Stimulated activated naive CD8-positive, alpha-beta T cell treated with anti-CD3 and anti-CD28 coated beads, Interleukin-15, Interleukin-2, amounts not matched to agents 100 U/mL and 50 U/mL, for 24 hours (primary cell): ENCODE data around the gene CERS6.
"Not testable (repeated sequence)": the region's sequence is repeated elsewhere in the genome, so short reads cannot be mapped to it uniquely, and the experiment has no call there.

ENCODE experiments used
- ATAC-seq: fragments of 150-1000 bp; cut with Tn5 transposase; one replicate; pipeline ENCODE4 v1.10.0; 2021
- DNase-seq: peaks from one replicate; pipeline ENCODE4 v3.0.0; 2021

Gene CERS6

DNA sequence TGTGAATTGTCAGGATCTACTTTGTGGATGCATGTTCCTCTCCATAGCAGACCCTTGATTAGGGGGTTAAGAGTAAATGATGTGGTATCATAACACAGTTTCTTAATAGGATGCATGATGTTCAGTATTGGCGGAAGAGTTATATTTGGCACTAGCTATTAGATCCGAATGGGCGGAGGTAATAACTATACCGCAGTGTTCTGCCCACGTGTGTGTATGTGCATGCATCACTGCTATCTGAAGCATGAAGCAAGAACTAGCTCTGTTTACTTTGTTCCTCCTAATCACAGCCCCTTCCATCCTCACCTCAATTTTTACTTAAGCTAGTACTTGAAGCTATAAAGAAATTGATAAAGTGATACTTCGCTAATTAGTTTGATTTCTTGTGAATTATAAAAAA lies 186.8 kb downstream of the CERS6 start:
- ATAC-seq (no peak), DNase-seq (no peak)

- ATAC-seq (no peak), DNase-seq (no peak)
Observed at GRCh38 chr2:168643979-168644378, 187.9 kb downstream of the CERS6 start.

GRCh38 chr2:168645696-168646338 lies 189.7 kb downstream of the CERS6 start:
- no peak for ATAC-seq
- DNase-seq, result no peak

GRCh38 chr2:168649105-168649504 lies 193.0 kb downstream of the CERS6 start:
- ATAC-seq (no peak), DNase-seq (no peak)

DNA sequence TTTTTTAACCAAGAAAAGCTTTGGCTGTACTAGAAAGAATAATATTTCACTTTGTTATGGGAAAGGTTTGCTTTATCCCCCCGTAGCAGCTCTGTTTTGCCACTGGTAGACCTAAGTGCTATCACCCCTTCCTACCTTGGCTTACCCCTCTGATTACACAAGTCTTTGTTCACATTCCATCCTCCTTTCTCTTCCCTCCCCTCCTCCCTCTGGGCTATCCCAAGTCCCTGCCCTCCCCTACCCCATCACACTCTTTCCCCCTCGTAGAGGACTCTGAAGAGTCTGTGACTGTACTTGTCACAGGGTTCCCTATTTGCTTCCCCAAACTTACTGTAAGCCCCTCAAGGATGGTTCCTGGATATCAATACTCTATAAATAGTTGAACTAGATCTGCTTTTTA lies 193.5 kb downstream of the CERS6 start:
- DNase-seq, result no peak
- no peak for ATAC-seq

DNA sequence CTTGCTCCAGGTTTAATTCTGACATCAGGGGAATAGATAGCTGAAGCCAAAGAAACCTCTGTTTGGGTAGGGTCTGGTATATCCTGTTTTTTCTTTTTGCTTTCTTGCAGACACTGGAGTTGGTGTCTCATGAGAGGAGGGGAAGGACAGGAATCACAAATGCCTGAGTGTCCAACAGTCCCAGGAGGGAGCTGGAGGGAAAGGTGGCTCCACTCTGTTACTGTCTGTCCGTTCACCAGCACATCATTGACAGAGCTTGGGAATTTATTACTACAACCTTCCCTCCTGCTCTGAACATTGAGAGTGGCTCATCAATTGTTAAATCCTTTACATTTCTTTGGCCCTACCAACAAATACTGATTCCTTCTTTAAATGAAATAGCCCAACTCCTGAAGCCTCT lies 194.1 kb downstream of the CERS6 start:
- DNase-seq (no peak), ATAC-seq (no peak)

DNA sequence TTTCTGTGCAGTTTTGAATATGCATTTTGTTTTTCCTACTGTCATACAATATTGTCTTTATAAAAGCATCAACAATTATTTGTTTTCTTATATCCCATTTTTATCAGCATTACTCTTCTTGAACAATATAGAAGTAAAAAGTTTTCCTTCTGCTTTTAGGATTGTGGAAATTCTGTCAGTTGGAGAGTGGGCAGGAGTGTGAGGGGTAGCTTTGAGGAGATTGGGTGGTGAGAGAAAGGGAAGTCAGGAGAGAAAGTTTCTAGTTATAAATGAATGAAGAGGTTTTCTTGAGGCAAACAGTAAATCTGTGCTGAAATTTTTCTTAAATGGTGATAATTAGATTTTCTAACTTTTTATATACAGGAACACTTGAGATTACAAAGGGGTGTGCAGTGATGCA lies 194.7 kb downstream of the CERS6 start:
- ATAC-seq (no peak), DNase-seq (no peak)

DNA sequence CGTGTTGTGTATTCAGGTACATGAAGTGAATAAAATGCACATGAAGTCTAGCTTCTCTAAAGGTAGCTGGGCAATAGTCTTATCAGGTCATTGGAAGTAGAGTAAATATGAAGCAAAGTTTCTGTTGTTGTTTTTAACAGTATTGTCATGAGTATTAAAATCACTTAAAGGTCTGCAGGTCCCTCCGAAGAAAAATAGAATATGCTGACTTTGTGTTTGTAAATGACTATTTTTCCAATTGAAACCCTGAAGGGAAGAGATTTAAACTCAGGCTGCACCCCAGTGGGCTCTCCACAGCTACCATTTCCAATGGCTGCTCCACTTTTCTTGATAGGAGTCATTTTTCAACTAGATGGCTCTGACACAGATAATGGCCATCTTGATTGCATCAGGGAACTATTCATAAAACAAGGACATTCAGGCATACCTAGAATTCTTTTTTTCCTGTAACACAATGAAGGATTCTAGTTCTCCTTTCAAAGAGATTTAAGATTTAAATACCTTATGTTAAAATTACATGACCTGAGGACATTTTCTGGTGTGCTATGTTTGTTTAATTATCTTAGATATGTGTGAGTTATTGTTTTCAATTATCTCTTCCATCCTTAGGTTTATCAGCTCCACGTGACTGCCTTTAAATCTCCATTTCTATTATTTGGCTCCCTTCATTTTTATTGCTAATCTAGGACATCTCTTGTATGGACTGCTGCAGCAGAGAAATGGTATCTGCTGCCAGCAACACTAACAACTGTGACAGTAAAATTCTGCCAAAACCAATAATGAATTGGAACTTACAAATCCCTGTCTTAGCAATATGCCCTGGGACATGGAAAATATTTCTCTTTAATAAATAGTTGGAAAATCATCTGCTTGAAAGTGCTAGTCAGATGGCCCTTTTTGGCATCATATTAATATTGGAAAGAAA lies 197.2 kb downstream of the CERS6 start:
- ATAC-seq (no peak), DNase-seq (no peak)

GRCh38 chr2:168654705-168655104 lies 198.6 kb downstream of the CERS6 start:
- DNase-seq (no peak), ATAC-seq (no peak)

- no peak for DNase-seq
- ATAC-seq, result no peak
Observed at GRCh38 chr2:168655207-168655606, 199.1 kb downstream of the CERS6 start.

- not testable (repeated sequence) for ATAC-seq, DNase-seq
Observed at GRCh38 chr2:168657378-168657777, 201.3 kb downstream of the CERS6 start.

DNA sequence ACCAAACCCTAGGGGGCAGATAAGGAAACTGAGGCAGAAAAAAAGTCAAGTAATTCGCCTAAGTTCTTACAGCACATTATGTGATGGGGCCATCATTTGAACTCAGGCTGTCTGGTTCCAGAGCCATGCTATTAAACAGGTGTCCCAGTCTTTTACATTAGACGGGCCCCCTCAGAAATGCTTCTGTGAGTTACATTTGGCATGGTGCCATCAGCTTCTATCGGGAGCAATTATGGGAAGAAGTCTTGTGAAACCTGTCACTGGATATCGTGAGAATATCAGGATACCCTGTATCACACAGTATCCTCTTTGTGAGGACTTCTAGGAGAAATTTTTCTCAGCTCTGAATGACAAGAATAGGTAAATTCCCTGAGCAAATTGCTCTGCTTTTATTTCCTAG lies 202.6 kb downstream of the CERS6 start:
- DNase-seq (no peak), ATAC-seq (no peak)

DNA sequence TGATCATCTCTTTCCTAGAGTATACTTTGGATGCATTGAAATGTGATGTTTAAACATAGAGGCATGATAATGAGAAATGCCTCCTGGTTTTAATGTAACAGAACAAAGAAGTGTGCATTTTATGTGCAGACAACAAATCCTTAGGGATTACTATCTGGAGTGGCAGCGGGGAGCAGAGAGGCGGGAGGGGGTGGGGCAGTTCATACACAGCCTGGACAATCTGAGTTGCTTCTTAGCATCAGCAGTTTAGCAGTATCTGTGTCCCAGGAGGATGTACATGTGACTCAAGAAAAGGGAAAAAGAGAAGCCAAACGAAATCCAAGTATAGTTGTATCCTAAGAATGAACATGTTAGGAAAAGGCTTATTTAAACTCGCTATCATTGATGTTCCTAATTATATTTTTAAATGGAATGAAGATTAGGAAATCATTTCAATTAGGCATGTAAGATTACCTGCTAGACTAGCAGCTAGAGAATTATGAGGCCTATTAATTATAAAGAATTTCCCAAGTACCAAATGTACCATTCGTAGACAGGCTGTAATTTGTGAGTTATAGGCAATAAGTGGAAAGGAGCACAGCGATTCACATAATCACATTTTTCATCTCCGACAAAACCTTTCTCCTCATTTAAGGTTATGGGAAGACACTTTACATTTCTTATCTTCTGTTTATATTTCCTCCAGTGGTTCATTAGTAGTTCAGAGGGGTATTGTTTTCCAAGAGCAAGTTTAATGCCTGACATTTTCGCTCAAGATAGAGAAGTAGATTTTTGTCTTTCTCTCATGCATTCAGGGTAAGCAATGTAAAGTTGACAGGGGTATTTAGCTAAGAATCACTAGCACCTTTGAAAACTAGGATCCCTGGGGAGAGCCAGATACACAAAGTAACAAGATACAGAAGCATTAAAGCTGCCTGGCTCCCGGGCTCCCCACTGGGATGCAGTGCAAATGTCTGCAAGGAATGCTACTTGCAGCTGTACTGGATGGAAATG lies 205.1 kb downstream of the CERS6 start:
- no peak for DNase-seq
- no peak for ATAC-seq

DNA sequence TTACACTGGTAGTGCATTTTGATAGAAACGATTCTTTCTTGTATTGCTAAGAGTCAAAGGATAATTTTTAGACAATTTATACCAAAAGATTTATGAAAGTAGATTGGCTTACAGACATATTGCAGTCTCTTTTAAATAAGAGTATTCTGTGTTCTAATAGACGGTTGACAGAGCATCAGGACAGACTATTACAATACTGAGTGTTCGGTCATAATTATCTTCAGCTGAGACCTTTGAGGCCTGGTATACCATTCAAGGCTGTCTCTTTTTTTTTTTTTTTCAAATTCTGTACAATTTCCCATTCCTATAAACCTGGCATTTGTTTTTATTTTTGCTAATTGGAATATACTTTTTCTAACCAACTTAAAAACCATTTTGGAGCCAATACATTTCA lies 205.8 kb downstream of the CERS6 start:
- no peak for ATAC-seq
- DNase-seq, result no peak

- no peak for ATAC-seq
- DNase-seq, result no peak
Observed at GRCh38 chr2:168662651-168663208, 206.7 kb downstream of the CERS6 start.

GRCh38 chr2:168663993-168664392 lies 207.9 kb downstream of the CERS6 start:
- no peak for ATAC-seq
- DNase-seq, result no peak

GRCh38 chr2:168664715-168665114 lies 208.6 kb downstream of the CERS6 start:
- ATAC-seq, DNase-seq: not testable (repeated sequence)

DNA sequence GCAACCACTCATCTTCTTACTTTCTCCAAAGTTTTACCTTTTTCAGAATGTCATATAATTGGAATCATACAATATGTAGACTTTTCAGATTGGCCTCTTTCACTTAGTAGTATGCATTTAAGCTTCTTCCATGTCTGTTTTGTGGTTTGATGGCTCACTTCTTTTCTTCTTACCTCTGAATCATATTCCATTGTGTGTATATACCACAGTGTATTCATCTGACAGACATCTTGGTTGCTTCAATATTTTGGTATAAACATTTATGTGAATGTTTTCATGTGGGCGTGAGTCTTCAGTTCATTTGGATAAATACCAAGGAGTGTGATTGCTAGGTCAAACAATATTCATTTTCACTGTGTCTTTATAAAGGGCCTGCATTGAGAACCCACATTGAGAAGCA lies 210.3 kb downstream of the CERS6 start:
- peak; percentile 91 for ATAC-seq

DNA sequence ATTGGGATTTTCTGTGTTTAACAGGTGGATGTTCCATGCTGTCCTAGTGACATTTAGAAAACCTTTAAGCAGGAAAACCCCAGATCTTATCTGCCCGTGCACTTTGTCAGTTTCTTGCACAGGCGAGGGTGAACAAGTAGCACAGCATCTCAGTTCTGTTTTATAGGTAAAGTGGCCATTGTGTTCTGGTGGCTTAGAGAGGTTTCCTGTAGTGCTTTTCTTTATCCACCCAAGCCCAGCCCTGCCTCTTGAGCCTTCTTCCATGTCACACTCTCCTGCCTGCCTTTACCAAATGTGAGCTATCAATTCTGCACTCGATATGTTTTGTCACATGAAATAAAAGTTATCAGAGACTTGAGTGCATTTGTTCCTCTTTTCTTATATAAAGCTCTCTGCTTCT lies 211.1 kb downstream of the CERS6 start:
- ATAC-seq (peak; percentile 25), DNase-seq (no peak)

More for the DNA sequence above, 210.3 kb downstream of the CERS6 start:
- DNase-seq, result no peak

DNA sequence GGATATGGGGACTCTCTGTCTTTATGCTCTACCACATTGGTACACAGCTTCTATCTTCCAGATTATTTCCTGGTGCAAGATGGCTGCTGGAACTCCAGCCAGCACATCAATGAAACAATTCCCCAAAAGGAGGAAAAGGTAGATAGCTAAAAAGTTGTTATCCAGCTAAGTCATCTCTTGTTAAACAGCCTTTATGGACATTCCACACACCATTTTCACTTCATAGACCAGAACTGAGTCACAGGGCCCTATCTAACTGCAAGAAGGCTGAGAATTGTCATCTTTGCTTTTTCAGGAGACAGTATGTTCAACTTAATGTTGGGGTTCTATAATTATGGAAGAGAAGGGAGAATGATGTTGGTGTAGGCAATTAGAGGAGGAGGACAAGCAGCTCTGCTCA lies 213.1 kb downstream of the CERS6 start:
- ATAC-seq (no peak), DNase-seq (no peak)

- DNase-seq, result no peak
- ATAC-seq, result no peak
Observed at GRCh38 chr2:168670478-168670877, 214.4 kb downstream of the CERS6 start.

DNA sequence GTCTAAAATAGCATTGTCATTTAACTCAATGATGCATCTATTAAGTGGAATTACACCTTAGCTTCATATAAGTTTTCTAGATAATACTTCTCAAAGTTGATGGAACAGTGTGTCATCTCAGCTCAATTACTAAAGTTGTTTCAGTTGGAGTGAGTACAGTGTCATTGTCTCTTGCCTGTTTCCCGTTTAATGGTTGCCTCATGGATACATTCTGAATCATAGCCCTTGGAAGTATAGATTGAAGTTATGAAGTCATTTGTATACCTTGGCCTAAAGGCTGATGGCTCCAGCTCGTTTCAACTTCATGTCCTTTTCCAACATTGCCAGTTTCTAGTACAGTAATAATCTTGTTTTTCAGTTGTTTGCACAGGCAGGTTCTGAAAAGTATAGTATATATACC lies 215.9 kb downstream of the CERS6 start:
- ATAC-seq, result no peak

More for the DNA sequence above, 215.9 kb downstream of the CERS6 start:
- DNase-seq, result no peak
